ENCODE data around the gene MYO1G.

The MYO1G gene

DNA sequence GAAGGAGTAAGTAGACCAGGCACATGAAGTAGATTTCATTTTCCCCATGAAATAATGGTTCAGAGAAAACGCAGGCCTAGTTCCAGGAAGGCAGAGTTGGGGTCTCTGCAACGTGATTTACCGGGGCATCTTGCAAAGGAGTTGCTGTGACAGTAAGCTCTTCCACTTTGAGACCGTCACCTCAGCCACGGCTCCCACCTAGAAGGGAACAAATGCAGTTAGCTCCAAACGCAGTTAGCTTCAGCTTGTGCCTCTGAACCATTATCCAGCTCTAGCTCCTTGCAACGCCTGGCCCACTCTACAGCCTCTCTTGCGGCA, 7.0 kb upstream of the MYO1G start:
- TF ChIP-seq YY1 (IDR thresholded peaks at IDR 0.05; ENCODE audit: low read depth), result no peak
- TF ChIP-seq NFIC (IDR thresholded peaks at IDR 0.05), result no peak
- TF ChIP-seq FOXM1 (IDR thresholded peaks at IDR 0.05; ENCODE audit: borderline replicate concordance, low read depth), result no peak
- no peak for TF ChIP-seq TEAD4 (IDR thresholded peaks at IDR 0.05)
- no peak for TF ChIP-seq RAD21 (IDR thresholded peaks at IDR 0.05; ENCODE audit: low read depth)
- TF ChIP-seq TCF12 (IDR thresholded peaks at IDR 0.05; ENCODE audit: low read depth), result no peak
- no peak for TF ChIP-seq CREB1 (IDR thresholded peaks at IDR 0.05; ENCODE audit: low read depth)
- no peak for TF ChIP-seq EP300 (IDR thresholded peaks at IDR 0.05; ENCODE audit: borderline replicate concordance)
- TF ChIP-seq ZBTB7A (IDR thresholded peaks at IDR 0.05; ENCODE audit: low read depth), result no peak
- no peak for TF ChIP-seq CEBPB (IDR thresholded peaks at IDR 0.05)
- TF ChIP-seq, protein P1, sequence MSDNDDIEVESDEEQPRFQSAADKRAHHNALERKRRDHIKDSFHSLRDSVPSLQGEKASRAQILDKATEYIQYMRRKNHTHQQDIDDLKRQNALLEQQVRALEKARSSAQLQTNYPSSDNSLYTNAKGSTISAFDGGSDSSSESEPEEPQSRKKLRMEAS (IDR thresholded peaks at IDR 0.05), result no peak
- TF ChIP-seq, protein P2, sequence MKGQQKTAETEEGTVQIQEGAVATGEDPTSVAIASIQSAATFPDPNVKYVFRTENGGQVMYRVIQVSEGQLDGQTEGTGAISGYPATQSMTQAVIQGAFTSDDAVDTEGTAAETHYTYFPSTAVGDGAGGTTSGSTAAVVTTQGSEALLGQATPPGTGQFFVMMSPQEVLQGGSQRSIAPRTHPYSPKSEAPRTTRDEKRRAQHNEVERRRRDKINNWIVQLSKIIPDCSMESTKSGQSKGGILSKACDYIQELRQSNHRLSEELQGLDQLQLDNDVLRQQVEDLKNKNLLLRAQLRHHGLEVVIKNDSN (IDR thresholded peaks at IDR 0.05), result no peak
- TF ChIP-seq TAF1 (IDR thresholded peaks at IDR 0.05; ENCODE audit: low read depth), result no peak
- TF ChIP-seq, protein P3, sequence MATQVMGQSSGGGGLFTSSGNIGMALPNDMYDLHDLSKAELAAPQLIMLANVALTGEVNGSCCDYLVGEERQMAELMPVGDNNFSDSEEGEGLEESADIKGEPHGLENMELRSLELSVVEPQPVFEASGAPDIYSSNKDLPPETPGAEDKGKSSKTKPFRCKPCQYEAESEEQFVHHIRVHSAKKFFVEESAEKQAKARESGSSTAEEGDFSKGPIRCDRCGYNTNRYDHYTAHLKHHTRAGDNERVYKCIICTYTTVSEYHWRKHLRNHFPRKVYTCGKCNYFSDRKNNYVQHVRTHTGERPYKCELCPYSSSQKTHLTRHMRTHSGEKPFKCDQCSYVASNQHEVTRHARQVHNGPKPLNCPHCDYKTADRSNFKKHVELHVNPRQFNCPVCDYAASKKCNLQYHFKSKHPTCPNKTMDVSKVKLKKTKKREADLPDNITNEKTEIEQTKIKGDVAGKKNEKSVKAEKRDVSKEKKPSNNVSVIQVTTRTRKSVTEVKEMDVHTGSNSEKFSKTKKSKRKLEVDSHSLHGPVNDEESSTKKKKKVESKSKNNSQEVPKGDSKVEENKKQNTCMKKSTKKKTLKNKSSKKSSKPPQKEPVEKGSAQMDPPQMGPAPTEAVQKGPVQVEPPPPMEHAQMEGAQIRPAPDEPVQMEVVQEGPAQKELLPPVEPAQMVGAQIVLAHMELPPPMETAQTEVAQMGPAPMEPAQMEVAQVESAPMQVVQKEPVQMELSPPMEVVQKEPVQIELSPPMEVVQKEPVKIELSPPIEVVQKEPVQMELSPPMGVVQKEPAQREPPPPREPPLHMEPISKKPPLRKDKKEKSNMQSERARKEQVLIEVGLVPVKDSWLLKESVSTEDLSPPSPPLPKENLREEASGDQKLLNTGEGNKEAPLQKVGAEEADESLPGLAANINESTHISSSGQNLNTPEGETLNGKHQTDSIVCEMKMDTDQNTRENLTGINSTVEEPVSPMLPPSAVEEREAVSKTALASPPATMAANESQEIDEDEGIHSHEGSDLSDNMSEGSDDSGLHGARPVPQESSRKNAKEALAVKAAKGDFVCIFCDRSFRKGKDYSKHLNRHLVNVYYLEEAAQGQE (IDR thresholded peaks at IDR 0.05; ENCODE audit: low read depth), result no peak
- no peak for TF ChIP-seq EGR1 (IDR thresholded peaks at IDR 0.05)

DNA sequence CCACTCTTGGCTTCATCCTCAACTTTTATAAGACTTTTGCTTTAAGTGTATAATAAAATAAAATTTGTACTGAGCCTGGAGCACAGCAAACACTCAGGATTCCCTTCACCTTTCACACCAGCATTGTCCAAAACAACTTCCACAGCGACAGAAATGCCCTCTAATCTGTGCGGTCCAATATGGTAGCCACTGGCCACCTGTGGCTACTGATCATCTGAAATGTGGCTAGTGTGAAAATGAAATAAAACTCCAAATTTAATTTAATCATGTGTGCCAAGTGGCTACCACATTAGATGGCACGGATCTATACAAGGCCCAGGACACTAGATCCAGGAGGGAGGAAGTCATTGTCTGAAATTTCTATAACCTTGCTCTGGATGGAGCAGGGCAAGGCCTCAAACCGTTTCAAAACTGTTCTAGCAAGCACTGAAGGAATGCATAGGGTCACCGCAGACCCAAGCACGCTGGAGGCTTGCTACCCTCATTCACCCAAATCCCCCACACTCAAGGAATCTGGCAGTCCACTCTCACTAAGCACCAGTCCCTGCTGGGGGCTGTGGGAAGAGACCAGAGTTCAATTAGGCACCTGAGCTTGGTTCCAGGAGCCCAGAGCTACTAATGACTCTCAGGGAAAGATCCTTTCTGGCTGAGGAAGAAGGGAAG, 6.3 kb upstream of the MYO1G start:
- TF ChIP-seq TCF12 (IDR thresholded peaks at IDR 0.05; ENCODE audit: low read depth), result no peak
- TF ChIP-seq CREB1 (IDR thresholded peaks at IDR 0.05; ENCODE audit: low read depth), result no peak
- TF ChIP-seq ZBTB7A (IDR thresholded peaks at IDR 0.05; ENCODE audit: low read depth), result no peak
- no peak for TF ChIP-seq EP300 (IDR thresholded peaks at IDR 0.05; ENCODE audit: borderline replicate concordance)
- TF ChIP-seq FOXM1 (IDR thresholded peaks at IDR 0.05; ENCODE audit: borderline replicate concordance, low read depth), result no peak
- TF ChIP-seq, protein P2 (IDR thresholded peaks at IDR 0.05), result no peak
- TF ChIP-seq, protein P3 (IDR thresholded peaks at IDR 0.05; ENCODE audit: low read depth), result no peak
- no peak for TF ChIP-seq RAD21 (IDR thresholded peaks at IDR 0.05; ENCODE audit: low read depth)
- TF ChIP-seq, protein P1 (IDR thresholded peaks at IDR 0.05), result no peak

DNA sequence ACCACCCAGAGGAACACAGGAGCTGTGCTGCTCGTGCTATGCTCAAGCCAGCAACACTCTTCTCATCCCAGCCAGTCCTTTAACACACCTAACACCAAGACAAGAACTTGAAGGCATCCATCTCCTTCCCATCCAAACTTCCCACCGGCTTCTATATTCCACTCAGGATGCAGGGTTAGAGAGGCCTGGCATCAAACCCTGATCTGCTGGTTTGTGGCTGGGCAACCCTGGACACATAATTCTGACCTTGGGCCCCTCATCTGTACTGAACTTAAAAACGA, 5.6 kb upstream of the MYO1G start:
- TF ChIP-seq NFIC (IDR thresholded peaks at IDR 0.05) (no peak), FOXM1 (IDR thresholded peaks at IDR 0.05; ENCODE audit: borderline replicate concordance, low read depth) (no peak), TCF12 (IDR thresholded peaks at IDR 0.05; ENCODE audit: low read depth) (no peak), CREB1 (IDR thresholded peaks at IDR 0.05; ENCODE audit: low read depth) (no peak), ZBTB7A (IDR thresholded peaks at IDR 0.05; ENCODE audit: low read depth) (no peak), CEBPB (IDR thresholded peaks at IDR 0.05) (no peak), TEAD4 (IDR thresholded peaks at IDR 0.05) (no peak), EP300 (IDR thresholded peaks at IDR 0.05; ENCODE audit: borderline replicate concordance) (no peak), YY1 (IDR thresholded peaks at IDR 0.05; ENCODE audit: low read depth) (no peak)
- TF ChIP-seq, protein P1 (IDR thresholded peaks at IDR 0.05), result no peak
- TF ChIP-seq, protein P3 (IDR thresholded peaks at IDR 0.05; ENCODE audit: low read depth), result no peak

DNA sequence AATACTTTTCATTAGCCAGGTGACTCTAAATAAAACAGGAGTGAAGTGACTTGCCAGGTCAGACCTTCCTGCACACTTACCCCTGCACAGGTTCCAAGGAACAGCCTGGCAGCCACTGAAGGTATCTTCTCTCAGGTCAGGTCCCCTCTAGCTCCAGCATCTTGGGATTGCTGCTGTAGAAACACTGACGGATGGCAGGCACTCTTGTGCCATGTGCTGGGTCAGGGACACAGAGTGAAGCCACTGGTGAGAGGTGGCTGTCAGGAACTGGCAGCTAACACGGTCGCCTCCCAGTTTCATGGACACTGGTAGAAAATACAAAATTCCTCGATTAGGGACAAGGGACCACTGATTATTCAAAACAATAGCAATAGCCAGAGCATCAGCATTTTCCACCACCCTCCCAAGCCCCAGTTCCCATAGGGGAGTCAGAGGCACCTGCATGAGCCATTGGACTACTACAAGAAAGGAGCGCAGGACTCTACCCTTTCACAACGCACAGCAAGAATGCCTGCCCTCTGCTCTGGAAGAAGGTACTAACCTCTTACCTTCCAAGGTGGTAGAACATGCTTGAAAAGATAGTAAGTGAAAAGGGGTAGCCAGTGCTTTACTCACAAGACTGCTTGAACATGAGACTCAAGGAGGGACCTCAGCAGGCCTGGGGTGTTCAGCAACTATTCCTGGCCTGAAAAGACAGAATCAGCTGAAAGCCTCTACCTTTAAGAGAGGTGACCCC, 5.1 kb upstream of the MYO1G start:
- TF ChIP-seq TEAD4 (IDR thresholded peaks at IDR 0.05) (no peak), FOXM1 (IDR thresholded peaks at IDR 0.05; ENCODE audit: borderline replicate concordance, low read depth) (no peak), NFIC (IDR thresholded peaks at IDR 0.05) (no peak), EP300 (IDR thresholded peaks at IDR 0.05; ENCODE audit: borderline replicate concordance) (no peak), YY1 (IDR thresholded peaks at IDR 0.05; ENCODE audit: low read depth) (no peak), EGR1 (IDR thresholded peaks at IDR 0.05) (no peak), CREB1 (IDR thresholded peaks at IDR 0.05; ENCODE audit: low read depth) (no peak), TCF12 (IDR thresholded peaks at IDR 0.05; ENCODE audit: low read depth) (no peak), RAD21 (IDR thresholded peaks at IDR 0.05; ENCODE audit: low read depth) (no peak)
- TF ChIP-seq, protein P3 (IDR thresholded peaks at IDR 0.05; ENCODE audit: low read depth), result no peak
